Stomach (tissue), 9 donors: ENCODE data around the gene PPP2R2B. TPM values are rescaled to one million over a fixed set of nuclear protein-coding genes. Genes with fewer than 3 reads are reported as not detected.

Source experiments
- DNase-seq, 2 donors: peaks; one replicate each; pipeline versions ENCODE4 v3.0.0 to v3.0.0-alpha.2; 2013 to 2019
- H3K27ac ChIP-seq, 5 donors: fragments of 200-600 bp in 4 of 5; sonication (generic) in 4 of 5; one replicate each; pipeline ENCODE4 v1.5.1; 2013 to 2019; ENCODE audit warnings: mild to moderate bottlenecking in 1 of 5, moderate library complexity in 1 of 5
- H3K27me3 ChIP-seq, 3 donors: fragments of 200-600 bp; sonication (generic); one replicate each; pipeline ENCODE4 v1.5.1; 2017 to 2019; ENCODE audit warnings: mixed run types in 1 of 3
- H3K36me3 ChIP-seq, 4 donors: fragments of 200-600 bp; sonication (generic); 1 replicate in 3 of 4; 2 replicates in 1 of 4; pipeline ENCODE4 v1.5.1; 2016 to 2019
- H3K4me1 ChIP-seq, 4 donors: fragments of 200-600 bp; sonication (generic); one replicate each; pipeline ENCODE4 v1.5.1; 2016 to 2019
- H3K4me3 ChIP-seq, 4 donors: fragments of 200-600 bp; sonication (generic) in 3 of 4; one replicate each; pipeline ENCODE4 v1.5.1; 2016 to 2019; ENCODE audit warnings: mild to moderate bottlenecking in 1 of 4
- H3K9me3 ChIP-seq, 4 donors: fragments of 200-600 bp; sonication (generic); one replicate each; pipeline ENCODE4 v1.5.1; 2016 to 2019
- CTCF ChIP-seq, 7 experiments: fragments of 450-650 bp in 4 of 7; fragments of 200-600 bp in 3 of 7; sonication (generic) in 3 of 7; IDR thresholded peaks; one replicate each; pipeline ENCODE4 v1.5.1; 2016 to 2019; ENCODE audit warnings: antibody characterized with exemption in 7 of 7, control low read depth in 2 of 7, mild to moderate bottlenecking in 1 of 7
- EP300 ChIP-seq: sonication (generic); formaldehyde crosslinking; IDR thresholded peaks from one replicate; pipeline ENCODE4 v1.6.1; 2017; ENCODE audit warnings: antibody characterized with exemption
- POLR2A ChIP-seq, 4 donors: fragments of 450-650 bp; IDR thresholded peaks; one replicate each; pipeline ENCODE4 v1.6.1; 2016; ENCODE audit warnings: antibody characterized with exemption in 4 of 4, control low read depth in 2 of 4, mild to moderate bottlenecking in 1 of 4, moderate library complexity in 1 of 4
- POLR2AphosphoS5 ChIP-seq, 3 donors: sonication (generic); formaldehyde crosslinking; IDR thresholded peaks; one replicate each; pipeline ENCODE4 v1.6.1; 2016; ENCODE audit warnings: antibody characterized with exemption in 3 of 3
- WGBS, 5 donors: extraction: QIAGEN DNeasy Blood & Tissue Kit in 3 of 5; methylation state at CpG; one replicate each; pipeline versions ENCODE4 v1.1.5 to v1.1.7; 2013 to 2018; 5-methylcytosine and 5-hydroxymethylcytosine counted together
- intact Hi-C: fragments of 100-400 bp; cut with DNase I; formaldehyde crosslinking; loops from one replicate; pipeline ENCODE4 v1.15.1; 2023; ENCODE audit warnings: low total_unique reads
- polyA plus RNA-seq, 3 donors: library from polyadenylated mRNA; stranded (reverse); fragments of 200-250 nt; gene quantifications; one replicate each; pipeline ENCODE4 v1.2.3, GENCODE V29; 2013
- total RNA-seq, 5 donors: library from RNA; depleted of rRNA; stranded (reverse); fragments of >200 nt; gene quantifications; one replicate each; pipeline versions ENCODE4 v1.1.0 to v1.2.3, GENCODE V29; 2014 to 2016
- donor health status: healthy with polysubstance abuse.
- donor health status: Bipolar disorder and iron deficiency.
- donor health status: healthy.

Gene PPP2R2B
- total and polyA plus RNA-seq, 8 donors: under 0.01 to 4.6 (median 0.75) TPM; not detected in 1

- Histone ChIP-seq H3K4me1 (peaks cover 0 to 6% (median 0%) of the 10 kb centered on the region in 4 donors), H3K9me3 (no peaks in the 10 kb centered on the region), H3K27me3 (no peaks in the 10 kb centered on the region), H3K4me3 (no peak overlapping the region), H3K27ac (no peak overlapping the region), H3K36me3 (no peaks in the 10 kb centered on the region)
- intact Hi-C loops: no loop called here
- TF ChIP-seq POLR2A (IDR thresholded peaks at IDR 0.05) (no peak), CTCF (IDR thresholded peaks at IDR 0.05) (no peak), EP300 (no peak), POLR2AphosphoS5 (IDR thresholded peaks at IDR 0.05) (no peak)
- 71 to 91% (median 87%) methylated on average over 4 of the region's 4 CpGs for WGBS, 5 donors
- DNase-seq: no peak
Observed at GRCh38 chr5:146817973-146818372, 60.6 kb downstream of the PPP2R2B start.

- DNase-seq: no peak
- Histone ChIP-seq H3K4me3 (no peak overlapping the region), H3K9me3 (no peaks in the 10 kb centered on the region), H3K27me3 (no peaks in the 10 kb centered on the region), H3K27ac (no peak overlapping the region), H3K4me1 (peaks cover 0 to 6% (median 0%) of the 10 kb centered on the region in 4 donors), H3K36me3 (no peaks in the 10 kb centered on the region)
- intact Hi-C loops: no loop called here
- 27 to 48% (median 38%) methylated on average over 1 of the region's 1 CpG for WGBS, 5 donors
- TF ChIP-seq POLR2A (IDR thresholded peaks at IDR 0.05): no peak
- no peak for TF ChIP-seq EP300
- no peak for TF ChIP-seq CTCF (IDR thresholded peaks at IDR 0.05)
Observed at GRCh38 chr5:146816775-146817387, 61.7 kb downstream of the PPP2R2B start.

DNA sequence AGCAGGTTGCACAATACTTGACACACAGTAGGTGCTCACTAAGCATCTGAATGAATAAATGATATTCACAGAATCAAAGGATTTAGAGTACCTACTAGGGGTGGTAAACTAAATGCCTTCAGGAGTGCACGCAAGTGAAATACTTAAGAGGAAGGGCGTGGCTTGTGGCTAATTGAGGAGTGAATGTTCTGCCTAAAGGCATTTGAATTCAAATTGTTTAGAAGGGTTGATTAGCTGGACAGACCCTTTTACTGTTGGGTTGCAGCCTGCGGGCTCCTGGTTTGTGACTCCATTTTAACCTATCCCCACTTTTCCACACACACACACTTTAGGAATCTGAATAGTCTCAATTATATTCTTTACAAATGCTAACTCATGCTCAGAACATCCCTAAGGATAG, 63.1 kb downstream of the PPP2R2B start:
- peaks cover 0 to 6% (median 0%) of the 10 kb centered on the region in 4 donors for H3K4me1 ChIP-seq
- 26 to 67% (median 35%) methylated on average over 3 of the region's 3 CpGs for WGBS, 5 donors
- intact Hi-C loops: no loop called here
- H3K36me3 ChIP-seq: no peaks in the 10 kb centered on the region
- no peak for TF ChIP-seq POLR2A (IDR thresholded peaks at IDR 0.05)
- H3K9me3 ChIP-seq: no peaks in the 10 kb centered on the region
- no peak overlapping the region for H3K27ac ChIP-seq
- no peak for DNase-seq
- no peak overlapping the region for H3K4me3 ChIP-seq
- H3K27me3 ChIP-seq: no peaks in the 10 kb centered on the region

- Histone ChIP-seq H3K4me3 (no peak overlapping the region), H3K9me3 (no peaks in the 10 kb centered on the region), H3K27me3 (no peaks in the 10 kb centered on the region), H3K36me3 (no peaks in the 10 kb centered on the region), H3K4me1 (peaks cover 0 to 6% (median 0%) of the 10 kb centered on the region in 4 donors), H3K27ac (no peak overlapping the region)
- WGBS, 5 donors: 83 to 87% (median 84%) methylated on average over 10 of the region's 10 CpGs
- intact Hi-C loops: no loop called here
- no peak for TF ChIP-seq EP300
- TF ChIP-seq CTCF (IDR thresholded peaks at IDR 0.05): no peak
- no peak for TF ChIP-seq POLR2A (IDR thresholded peaks at IDR 0.05)
- TF ChIP-seq POLR2AphosphoS5 (IDR thresholded peaks at IDR 0.05): no peak
- no peak for DNase-seq
Observed at GRCh38 chr5:146813346-146814157, 65.0 kb downstream of the PPP2R2B start.

- Histone ChIP-seq H3K27me3 (no peaks in the 10 kb centered on the region), H3K9me3 (no peaks in the 10 kb centered on the region), H3K4me1 (no peaks in the 10 kb centered on the region), H3K36me3 (no peaks in the 10 kb centered on the region), H3K27ac (no peak overlapping the region), H3K4me3 (no peak overlapping the region)
- TF ChIP-seq CTCF (IDR thresholded peaks at IDR 0.05) (no peak), EP300 (no peak), POLR2A (IDR thresholded peaks at IDR 0.05) (no peak), POLR2AphosphoS5 (IDR thresholded peaks at IDR 0.05) (no peak)
- intact Hi-C loops: no loop called here
- 48 to 56% (median 54%) methylated on average over 1 of the region's 1 CpG for WGBS, 5 donors
- DNase-seq: no peak
Observed at GRCh38 chr5:146805081-146805480, 73.5 kb downstream of the PPP2R2B start.
